ENCODE measurements around the gene HCN2.

HCN2 gene

GRCh38 chr19:570937-571565 lies 18.6 kb upstream of the HCN2 start:
- in situ Hi-C loops (cut with MboI; ENCODE audit: low sequenced_read_pairs): no loop called here

GRCh38 chr19:571566-571974 lies 18.1 kb upstream of the HCN2 start:
- in situ Hi-C loops (cut with MboI; ENCODE audit: low sequenced_read_pairs): no loop called here

- in situ Hi-C loops (cut with MboI; ENCODE audit: low sequenced_read_pairs): no loop called here
Measured at GRCh38 chr19:572140-572742, 17.4 kb upstream of the HCN2 start, which contains the start of gene BSG. TSS of gene BSG (plus strand) at chr19:572596. CDS start at chr19:572635, 39 bp downstream.

GRCh38 chr19:572743-573518 lies 16.8 kb upstream of the HCN2 start:
- in situ Hi-C loops (cut with MboI; ENCODE audit: low sequenced_read_pairs): no loop called here

GRCh38 chr19:573519-573825 lies 16.2 kb upstream of the HCN2 start:
- in situ Hi-C loops (cut with MboI; ENCODE audit: low sequenced_read_pairs): no loop called here

GRCh38 chr19:574658-575526 lies 14.8 kb upstream of the HCN2 start:
- in situ Hi-C loops (cut with MboI; ENCODE audit: low sequenced_read_pairs): no loop called here

GRCh38 chr19:575527-576506 lies 13.9 kb upstream of the HCN2 start:
- in situ Hi-C loops (cut with MboI; ENCODE audit: low sequenced_read_pairs): no loop called here

GRCh38 chr19:576768-577438 lies 12.8 kb upstream of the HCN2 start:
- in situ Hi-C loops (cut with MboI; ENCODE audit: low sequenced_read_pairs): no loop called here

- in situ Hi-C loops (cut with MboI; ENCODE audit: low sequenced_read_pairs): no loop called here
Measured at GRCh38 chr19:577439-578392, 12.0 kb upstream of the HCN2 start.

GRCh38 chr19:579111-579841 lies 10.4 kb upstream of the HCN2 start:
- in situ Hi-C loops (cut with MboI; ENCODE audit: low sequenced_read_pairs): no loop called here

- in situ Hi-C loops (cut with MboI; ENCODE audit: low sequenced_read_pairs): no loop called here
Measured at GRCh38 chr19:579842-580155, 9.9 kb upstream of the HCN2 start.

GRCh38 chr19:580274-580835 lies 9.3 kb upstream of the HCN2 start:
- in situ Hi-C loops (cut with MboI; ENCODE audit: low sequenced_read_pairs): no loop called here

GRCh38 chr19:581399-582111 lies 8.1 kb upstream of the HCN2 start:
- in situ Hi-C loops (cut with MboI; ENCODE audit: low sequenced_read_pairs): no loop called here

GRCh38 chr19:582497-583197 lies 7.0 kb upstream of the HCN2 start:
- in situ Hi-C loops (cut with MboI; ENCODE audit: low sequenced_read_pairs): no loop called here

- in situ Hi-C loops (cut with MboI; ENCODE audit: low sequenced_read_pairs): no loop called here
Measured at GRCh38 chr19:583198-583967, 6.3 kb upstream of the HCN2 start.

- in situ Hi-C loops (cut with MboI; ENCODE audit: low sequenced_read_pairs): no loop called here
Measured at GRCh38 chr19:583968-584239, 5.8 kb upstream of the HCN2 start.
